Activated CD8-positive, alpha-beta memory T cell treated with anti-CD3 and anti-CD28 coated beads for 24 hours (primary cell): Measurements from ENCODE around the gene FAM83G.

Source experiments
- DNase-seq: peaks from one replicate; pipeline ENCODE4 v3.0.0-alpha.2; 2020

Gene FAM83G

DNA sequence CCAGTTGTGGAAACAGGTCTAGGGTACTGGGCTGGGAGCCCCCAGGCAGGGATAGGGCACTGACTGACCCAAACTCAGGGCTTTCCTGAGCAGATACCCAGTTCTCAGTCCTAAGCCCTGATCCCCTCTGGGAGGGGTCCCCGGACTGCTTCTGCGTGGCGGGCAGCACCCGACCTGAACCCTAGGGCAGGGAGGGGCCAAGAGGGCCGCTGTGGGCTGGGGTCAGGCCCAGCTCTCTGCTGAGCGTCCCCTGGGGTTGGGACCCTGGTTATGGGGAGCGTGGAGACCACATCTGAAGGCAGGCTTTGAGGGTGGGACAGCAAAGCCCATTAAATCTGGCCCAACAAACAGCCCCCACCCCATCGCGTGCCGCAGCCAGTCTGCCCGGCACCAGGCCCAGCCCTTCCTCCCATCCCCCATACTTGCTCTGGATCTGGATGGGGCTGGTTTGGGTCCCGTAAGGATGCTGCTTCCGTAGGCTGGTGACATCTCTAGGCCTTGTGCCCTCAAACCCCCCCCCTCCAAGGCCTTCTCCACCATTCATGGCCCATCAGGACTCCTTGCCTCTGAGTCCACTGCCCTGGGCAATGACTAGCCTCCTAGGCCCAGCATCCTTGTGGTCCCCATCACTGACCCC, 691 bp upstream of the FAM83G start:
- DNase-seq: no peak

DNA sequence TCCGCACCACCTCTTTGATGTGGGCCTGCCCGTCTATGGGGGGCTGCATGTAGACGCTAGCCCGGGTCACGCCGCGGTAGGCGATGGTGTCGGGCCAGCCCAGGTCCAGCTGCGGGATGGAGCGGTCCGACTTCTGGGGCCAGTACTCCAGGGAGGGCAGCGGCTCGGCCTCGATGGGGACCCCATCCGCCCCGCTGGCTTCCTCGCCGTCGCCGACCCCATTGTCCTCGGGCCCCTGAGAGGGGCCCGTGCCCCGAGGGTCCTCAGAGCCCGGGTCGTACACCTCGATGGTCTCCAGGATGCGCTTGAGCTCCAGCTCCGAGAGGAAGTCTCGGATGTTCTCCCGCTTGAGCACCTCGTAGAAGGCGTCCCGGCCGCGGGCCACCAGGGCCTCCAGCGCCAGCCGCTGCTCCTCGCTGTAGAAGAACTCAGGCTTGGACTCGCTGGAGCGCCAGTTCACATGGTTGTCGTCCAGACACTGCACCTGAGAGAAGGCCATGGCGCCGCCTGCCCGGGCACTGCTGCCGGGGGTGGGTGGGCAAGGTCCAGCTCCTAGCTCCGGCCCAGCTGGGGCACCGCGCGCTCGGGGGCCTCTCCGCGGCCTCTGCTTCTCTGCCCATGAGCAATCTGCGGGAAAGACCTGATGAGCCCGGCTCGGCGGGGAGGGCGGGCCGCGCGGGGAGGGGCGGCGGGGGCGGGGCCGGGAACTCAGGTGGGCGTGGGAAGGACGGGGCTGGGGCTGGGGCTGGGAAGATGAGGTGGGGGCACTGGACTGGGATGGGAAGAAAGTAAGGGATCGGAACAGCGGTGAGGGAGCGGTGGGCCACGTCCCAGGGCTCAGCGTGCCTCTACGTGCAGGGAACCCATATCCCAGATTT, 782 bp downstream of the FAM83G start:
- DNase-seq: peak; percentile 81

DNA sequence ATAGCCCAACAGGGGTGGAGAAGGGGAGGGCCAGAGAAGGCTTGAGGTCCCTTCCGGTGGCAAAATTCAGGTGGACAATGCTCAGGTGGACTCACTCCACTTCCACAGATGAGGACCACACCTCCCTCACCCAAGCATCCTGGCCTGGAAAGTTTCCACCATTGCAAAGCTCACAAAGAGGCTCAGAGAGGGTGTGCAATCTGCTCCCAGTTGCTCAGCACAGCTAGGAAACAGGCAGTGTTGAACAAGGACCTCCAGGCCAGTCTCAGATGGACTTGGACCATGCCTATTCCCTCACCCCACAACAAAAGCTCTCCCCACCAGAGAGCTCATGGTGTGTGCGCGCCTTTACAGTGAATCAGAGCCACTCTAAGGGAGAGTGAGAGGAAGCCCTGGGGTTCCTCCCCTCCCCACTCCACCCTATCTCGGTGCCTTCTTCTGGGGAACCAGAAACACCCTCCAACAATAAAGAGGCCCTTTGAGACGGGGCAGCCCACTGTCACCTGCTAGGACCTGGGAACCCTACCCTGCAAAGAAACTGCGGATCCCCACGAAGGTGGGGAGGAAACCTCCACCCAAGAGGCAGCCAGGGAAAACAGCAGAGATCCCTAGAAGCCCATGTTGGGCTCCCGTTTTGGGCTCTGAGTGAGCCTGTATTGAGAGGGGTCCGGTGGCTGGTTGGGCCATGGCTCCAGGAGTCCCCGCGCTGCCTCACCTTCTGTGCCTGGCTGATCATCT, 1.6 kb downstream of the FAM83G start:
- DNase-seq: no peak

DNA sequence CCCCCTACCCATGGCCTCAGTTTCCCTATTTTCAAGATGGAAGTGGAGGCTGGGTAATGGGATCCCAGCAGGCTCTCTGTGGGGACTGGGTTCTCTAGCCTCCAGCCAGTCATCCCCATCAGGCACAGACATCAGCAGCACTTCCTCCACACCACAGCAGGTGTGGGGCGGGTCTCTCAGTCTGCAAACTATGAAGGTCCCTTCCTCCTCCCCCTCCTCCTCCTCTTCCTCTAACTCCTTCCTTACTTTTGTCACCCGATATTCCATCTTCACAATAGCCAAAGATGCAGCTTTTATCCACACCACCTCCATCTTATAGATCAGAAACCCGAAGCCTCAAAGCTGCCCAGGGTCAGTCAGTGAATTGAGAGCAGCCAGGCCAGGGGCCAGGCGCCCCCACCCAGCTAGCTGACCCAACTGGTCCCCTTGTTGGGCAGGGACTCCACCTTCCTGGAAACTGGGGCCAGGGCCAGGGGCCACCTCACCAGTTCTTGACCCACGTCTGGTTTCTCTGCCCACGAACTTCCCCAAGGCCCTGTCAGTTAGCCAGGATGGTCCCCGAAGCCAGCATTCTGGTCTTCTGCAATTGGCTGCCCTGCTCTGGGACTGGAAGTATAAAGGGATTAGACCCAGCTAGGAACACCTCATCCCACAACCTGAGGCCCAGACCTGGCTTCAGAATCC, 2.5 kb downstream of the FAM83G start:
- no peak for DNase-seq

DNA sequence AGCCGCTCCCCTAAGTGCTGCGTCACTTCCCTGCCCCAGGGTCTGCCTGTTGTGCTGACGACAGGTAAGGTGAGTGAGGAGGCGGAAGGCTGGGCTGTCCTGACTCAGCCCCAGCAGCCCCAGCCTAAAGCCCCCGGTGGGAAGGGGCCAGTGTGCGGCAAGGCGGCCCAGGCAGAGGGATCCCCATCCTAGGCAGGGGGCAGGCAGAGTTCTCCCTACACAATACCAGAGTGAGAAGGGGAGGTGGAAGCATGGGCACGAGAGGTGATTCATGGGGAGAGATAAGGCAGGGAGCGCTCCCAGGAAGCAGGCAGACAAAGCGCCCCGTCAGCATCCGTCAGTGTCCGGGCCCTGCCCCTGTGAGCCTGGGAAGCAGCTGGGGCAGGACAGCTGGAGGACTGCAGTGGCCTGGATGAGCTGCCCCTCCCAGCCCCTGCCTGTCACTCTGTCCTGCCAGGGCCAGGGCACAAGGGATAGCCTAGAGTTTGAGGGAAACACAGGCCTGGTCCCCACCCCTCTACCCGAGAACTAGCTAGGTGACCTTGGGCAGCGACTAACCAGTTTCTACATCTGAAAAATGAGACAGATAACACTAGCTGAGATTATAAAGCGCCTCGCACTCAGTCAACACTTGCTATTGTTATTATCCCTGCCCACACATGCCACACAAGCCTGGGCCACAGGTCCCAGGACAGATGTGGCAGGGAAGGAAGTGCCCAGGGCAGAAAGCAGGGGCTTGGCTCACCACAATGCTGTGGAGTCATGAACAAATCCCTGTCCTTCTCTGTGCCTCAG, 3.8 kb downstream of the FAM83G start:
- no peak for DNase-seq

DNA sequence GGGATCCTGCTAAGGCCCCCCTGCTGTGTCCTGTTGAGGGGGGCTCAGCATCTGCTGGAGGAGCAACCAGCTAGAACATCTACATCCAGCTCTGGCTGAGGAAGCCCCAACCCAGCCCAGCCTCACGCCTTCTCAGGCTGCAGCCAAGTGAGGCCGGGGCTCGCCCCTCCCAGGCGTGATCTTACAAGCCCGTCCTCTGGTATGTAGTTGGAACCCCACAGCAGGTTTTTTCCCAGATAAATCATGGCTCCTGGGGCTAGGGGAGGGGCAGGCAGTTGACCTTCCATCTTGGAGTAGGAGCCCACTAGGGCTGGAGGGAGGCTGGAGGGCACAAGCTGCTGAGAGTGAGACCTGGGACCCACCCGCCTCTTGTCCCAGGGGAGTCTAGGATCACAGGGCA, 4.7 kb downstream of the FAM83G start:
- no peak for DNase-seq

DNA sequence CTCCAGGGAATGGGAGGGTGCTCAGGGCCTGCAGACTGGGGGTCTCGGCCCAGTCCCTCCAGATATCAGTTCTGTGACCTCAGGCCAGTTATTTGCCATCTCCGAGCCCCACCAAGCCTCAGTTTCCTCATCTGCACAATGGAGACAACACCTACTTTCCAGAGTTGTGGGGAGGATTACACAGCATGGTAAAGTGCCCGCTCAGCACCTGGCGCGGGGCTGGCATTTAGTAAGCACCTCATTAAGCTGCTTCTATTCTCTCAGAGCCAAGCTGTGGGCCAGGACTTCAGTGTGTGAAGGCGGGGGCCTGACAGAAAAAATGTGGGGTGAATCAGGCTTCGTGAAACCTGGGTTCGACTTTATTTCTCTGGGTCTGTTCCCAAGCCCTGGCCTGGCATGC, 5.2 kb downstream of the FAM83G start:
- DNase-seq: no peak

DNA sequence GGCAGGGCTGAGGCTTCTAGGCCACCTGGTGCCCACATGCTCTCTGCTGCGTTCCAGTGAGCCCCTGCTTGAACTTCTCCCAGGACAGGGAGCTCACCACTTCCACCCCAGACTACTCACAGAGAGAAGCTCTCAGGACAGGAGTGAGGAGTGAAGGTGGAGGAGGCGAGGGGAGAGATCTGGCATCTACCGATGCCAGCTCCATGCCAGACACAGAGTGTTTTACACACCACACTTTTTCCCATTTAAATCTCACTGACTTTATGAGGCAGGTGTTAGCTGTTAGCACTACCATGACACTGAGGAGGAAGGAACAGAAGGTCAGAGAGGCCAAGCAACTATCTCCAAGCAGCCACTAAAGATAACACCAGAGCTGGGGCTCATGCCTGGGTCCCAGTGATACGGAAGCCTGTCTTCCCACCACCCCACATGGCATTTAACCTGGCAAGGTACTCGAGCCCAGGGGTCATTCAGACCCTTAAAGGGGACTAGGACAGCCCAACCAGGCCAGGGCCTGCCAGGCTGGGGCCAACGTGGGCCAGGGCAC, 6.8 kb downstream of the FAM83G start:
- no peak for DNase-seq

DNA sequence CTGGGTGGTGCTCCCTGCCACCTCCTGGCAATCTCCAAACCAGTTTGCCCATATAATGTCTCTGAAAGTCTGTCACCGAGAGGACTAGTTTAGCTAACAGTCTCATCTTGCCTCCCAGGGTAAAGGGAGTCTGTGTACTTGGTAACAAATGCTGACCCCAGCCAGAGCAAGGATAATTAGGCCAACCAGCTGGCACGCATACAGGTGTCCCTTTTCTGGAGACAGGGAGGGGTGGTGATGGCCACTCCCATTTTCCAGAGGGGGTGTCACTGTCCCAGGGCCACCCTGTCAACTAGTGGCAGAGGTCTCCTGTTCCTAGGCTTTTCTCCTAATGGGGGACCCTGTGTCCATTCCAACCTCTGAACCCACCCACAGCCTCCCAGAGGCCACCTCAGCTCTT, 8.1 kb downstream of the FAM83G start:
- DNase-seq: no peak

DNA sequence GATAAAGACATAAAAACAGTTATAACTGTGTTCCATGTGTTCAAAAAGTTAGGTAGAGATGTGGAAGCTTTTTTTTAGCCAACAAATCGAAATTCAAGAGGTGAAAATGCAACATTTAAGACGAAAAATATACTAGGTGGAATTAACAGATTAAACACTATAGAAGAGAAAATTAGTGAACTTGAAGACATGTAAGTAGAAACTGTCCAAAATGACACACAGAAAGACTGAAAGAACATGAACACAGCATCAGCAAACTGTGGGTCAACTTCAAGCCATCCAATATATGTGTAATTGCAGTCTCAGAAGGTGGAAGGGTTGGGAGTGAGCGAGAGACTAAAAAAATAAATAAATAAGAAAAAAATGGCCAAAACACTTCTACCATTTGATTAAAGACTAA, 9.3 kb downstream of the FAM83G start:
- DNase-seq: no peak

DNA sequence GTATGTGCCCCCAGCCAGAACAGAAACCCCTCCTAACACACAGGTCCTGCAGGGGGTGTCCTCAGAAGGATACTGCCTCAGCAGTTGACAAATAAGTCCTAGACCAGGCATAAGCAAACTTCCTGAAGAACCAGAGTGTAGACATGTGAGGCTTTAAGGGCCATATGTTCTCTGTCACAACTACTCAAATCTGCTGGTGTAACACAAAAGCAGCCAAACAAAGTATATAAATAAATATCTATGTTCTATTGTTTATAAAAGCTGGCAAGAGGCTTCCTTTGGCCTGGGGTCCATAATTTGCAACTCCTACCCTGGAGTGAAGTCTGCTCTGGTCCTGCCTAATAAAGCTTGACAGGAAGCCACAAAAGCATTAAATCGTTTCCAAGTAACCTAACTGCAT, 9.9 kb downstream of the FAM83G start:
- no peak for DNase-seq

DNA sequence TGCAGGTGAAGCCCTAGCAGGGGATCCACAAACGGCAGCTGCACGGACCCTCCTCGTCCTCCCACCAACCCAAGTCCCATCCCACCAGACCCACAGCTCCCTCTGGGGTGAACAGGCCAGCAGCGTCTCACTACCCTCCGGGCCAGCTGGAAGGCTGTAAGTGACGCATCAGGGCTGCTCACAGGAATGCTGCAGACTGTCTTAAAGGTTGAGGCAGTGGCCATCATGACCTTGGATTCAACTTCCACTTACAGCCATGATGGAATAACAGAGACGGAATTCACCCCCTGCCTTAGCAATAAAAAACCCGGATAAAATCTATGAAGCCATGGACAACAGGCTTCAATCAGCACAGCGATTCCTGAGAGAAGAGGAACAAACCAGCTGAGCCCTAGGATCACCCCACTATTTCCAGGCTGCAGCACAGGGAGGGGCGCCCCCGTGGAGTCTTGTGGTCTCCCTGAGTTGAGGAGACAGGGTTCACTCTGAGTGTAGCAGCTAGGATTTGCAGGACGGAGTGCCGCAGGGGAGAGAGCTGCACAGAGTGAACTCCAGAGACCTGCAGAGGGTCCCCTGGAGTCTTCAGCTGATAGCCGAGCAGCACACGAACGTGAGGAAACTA, 10.5 kb downstream of the FAM83G start:
- no peak for DNase-seq

DNA sequence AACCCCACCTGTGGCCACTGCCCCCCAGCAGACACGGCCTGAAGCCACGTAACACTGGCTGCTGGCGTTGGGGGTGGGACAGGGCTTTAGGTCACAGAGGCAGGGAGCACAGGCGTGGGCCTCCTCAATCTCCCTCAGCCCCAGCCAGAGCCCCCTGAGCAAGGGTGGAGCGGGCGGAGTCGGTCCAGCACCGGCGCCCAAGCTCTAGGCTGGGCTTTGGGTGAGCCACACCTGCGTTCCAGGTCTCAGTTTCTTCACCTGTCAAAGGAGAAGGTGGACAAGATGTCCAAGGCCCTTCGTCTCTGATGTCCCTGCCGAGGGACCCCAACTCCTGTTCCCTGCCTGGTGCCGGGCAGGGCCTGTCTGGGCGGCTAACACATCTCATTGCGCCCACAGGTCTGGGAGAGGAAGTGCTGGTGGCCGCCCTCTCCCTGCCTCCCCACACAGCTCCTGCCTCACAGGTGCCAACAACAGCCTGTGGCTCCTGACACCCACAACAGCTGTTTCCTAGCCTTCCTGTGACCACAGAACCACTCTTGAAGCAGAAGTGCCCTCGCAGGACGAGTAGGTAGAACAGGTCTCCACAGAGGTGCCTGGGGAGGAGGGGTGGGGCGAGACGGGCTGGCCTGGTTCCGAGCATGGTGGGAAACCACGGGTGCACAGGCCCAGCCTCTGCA, 12.0 kb downstream of the FAM83G start:
- DNase-seq: no peak

DNA sequence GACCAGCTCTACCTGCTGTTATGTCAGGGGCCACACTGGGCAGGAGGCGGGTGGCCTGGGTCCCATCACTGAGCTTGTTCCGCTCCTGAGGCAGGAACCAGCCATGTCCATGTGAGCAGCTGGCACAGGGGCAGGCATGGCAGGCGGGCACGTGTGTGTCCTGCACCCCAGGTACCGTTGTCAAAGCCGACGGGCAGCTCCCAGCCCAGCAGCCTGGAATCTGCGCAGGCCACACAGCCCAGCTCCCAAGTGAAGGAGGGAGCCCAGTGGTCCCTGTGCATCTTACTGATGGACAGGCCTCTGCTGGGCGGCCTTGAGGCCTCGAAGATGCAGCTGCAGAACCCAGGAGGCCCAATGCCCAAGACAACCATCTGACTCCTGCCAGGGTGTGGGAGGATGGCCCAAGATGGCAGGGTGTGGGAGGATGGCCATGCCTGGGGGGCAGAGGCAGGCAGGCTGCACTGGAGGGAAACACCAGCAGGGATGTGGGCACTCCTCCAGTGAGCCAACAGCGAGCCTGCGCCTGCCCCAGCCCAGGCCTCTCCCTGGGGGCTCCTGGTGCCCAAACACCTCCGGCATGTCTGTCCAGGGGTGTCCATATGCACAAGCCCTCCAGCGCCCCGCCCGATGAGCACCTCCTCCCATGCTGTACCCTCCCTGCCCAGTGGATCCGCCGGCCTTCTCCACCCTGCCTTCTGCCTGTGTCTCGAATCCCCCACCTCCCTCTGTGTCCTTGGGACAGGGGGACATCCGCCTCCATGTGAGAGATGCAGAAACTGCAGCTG, 12.8 kb downstream of the FAM83G start:
- DNase-seq: no peak

DNA sequence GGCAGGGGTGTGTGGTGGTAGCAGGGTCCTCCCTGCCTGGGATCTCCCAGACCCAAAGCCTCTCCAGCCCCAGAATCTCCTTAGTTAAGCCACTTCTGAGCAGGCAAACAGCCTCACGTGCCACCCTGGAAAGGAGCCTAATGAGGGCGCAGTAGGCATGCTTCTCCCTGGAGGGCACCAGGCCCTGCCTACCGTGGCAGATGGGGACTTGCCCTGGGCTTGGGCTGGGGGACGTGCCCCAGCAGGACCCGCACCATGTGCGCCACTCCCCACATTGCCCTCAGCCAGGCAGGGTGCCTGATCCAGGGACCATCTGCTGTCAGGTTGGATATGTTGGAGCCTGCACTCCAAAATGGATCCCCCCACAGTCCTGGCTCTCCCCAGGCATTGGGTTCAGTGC, 14.2 kb downstream of the FAM83G start:
- DNase-seq: no peak

DNA sequence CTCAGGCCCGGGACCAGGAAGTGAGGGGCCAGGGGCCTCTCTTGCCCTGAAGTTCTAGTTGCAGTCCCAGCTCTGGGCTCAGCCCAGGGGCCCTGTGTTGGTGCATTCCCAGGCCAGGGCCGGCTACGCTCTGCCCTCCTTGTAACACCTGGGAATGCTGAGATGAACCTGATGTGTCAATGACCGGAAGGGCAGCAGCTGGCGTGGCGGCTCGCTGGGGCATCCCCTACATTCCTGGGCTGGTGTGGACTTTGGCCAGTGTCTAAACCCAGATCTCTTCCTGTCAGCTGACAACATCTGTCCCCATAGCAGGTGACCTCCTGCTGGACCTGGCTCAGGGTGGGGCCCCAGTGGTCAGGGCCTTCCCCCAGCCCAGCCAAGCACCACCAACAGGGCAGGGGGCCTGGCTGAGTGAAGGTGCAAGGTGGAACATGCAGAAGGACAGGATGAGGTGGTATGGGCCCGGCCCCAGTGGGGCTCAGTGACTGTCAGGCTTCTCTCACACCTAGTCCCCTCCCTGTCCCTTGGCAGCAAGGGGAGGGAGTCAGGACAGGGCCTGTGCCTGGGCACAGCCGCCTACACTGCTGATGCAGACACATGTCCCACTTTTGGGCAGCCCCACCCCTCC, 15.9 kb downstream of the FAM83G start:
- DNase-seq: no peak

DNA sequence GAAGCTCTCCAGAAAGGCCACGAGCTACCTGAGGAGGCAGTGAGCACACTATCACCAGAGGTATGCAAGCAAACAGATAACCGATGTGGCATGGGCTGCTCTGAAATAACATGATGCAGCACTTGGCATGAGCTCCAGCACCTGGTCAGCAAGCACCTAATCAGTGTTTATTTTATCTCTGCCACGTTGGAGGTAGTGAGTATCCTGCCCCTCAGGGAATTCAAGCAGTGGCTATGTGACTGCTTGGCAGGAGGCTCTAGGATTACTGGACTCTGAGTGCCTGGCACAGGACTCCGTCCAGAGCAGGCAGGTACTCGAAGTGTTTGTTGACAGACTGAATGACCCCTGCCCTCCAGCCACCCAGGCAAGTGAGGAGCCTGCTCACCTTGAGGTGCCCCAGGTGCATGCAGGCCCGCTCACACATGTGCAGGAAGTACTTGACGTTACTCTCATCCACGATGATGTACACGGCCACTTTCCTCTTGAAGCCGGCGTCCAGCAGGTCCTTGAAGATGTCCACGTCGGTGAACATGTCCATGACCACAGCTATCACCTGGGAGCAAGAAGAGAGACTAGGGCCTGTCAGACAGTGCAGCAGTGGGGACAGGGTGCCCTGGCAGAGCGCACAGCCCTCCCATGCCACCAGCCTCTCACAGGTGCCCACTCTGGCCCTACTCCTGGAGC, 16.6 kb downstream of the FAM83G start:
- DNase-seq: no peak

DNA sequence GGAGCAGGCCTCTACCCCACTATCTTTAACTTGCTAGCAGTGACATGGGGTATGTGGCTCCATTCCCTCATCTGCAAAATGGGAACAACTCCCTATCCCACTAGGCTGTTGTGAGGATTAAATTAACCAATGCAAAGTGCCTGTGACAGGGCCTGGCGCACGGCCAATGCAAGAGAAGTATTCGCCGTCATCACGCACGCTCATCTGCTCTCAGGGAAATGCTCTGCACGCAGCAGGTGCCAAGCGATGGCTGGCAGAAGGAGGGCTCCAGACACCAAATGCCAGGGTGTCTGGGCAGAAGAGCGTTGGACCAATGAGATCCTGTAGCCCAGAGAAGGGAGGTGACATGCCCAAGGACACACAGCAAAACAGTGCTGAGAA, 17.3 kb downstream of the FAM83G start:
- no peak for DNase-seq

DNA sequence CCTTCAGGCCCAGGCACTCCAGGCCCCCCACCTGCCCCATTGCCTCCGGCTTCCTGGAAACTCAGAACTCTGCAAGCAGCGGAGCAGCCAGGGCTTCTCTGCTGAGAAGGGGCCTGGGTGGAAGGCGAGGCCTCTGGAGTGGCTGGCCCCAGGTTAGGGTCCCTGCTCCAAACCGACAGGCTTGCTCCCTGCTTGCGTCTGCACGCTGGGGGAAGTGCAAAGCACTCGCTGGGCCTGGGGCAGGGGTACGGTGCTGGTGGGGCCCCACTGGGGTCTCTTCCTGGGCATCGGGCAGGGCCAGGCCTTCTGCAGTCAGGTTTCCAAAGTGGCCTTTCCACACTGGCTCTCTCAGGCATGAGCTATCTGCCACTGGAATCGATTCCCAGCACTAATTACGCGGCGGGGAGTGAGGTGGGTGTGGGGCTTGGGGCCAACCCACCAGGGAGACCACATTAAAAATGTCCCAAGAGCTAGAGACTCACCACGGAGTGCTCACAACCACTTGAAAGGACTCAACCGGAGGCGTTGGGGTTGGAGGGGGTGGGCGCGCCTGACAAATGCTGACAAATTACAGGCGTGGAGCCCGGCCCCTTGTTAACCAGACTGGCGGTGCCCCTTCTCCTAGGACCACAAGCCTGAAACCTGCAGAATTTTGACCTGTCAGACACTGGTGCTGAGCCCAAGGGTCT, 17.9 kb downstream of the FAM83G start:
- no peak for DNase-seq
